ENCODE measurements around the gene AGPAT1. TPM values are rescaled to one million over a fixed set of nuclear protein-coding genes. Genes with fewer than 3 reads are reported as not detected.

AGPAT1 gene
- total and polyA plus RNA-seq, 2 of the 13 experiments (the other 11 are each of a cell fraction or from before 2014, with no cell fraction given), result 51.3 to 139 TPM

DNA sequence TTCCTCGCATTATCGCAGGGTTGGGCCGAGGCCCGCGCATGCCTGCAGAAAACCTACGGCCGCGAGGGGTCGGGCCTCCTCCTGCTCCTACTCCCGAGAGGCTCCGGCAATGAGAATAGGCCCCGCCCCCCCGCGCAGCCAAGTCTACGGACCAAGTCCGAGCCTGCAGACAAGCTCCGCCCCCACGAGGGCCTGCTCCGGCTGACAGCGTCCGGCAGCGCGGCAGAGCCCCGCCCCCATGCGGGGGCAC lies 19.7 kb upstream of the AGPAT1 start (continued):
- TF ChIP-seq, protein P1, sequence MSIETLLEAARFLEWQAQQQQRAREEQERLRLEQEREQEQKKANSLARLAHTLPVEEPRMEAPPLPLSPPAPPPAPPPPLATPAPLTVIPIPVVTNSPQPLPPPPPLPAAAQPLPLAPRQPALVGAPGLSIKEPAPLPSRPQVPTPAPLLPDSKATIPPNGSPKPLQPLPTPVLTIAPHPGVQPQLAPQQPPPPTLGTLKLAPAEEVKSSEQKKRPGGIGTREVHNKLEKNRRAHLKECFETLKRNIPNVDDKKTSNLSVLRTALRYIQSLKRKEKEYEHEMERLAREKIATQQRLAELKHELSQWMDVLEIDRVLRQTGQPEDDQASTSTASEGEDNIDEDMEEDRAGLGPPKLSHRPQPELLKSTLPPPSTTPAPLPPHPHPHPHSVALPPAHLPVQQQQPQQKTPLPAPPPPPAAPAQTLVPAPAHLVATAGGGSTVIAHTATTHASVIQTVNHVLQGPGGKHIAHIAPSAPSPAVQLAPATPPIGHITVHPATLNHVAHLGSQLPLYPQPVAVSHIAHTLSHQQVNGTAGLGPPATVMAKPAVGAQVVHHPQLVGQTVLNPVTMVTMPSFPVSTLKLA (IDR thresholded peaks at IDR 0.05), result peak; percentile 88
- TF ChIP-seq TRAFD1 (CRISPR knock-in tag; IDR thresholded peaks at IDR 0.05; ENCODE audit: borderline replicate concordance) (no peak; the same call in 1 of the 2 replicates), ZKSCAN5 (CRISPR knock-in tag; IDR thresholded peaks at IDR 0.05) (peak; percentile 72), ZNF343 (CRISPR knock-in tag; IDR thresholded peaks at IDR 0.05) (no peak), IKZF4 (CRISPR knock-in tag; IDR thresholded peaks at IDR 0.05; ENCODE audit: borderline replicate concordance, low read depth, not compliant biosample characterization) (peak; percentile 29), ZHX2 (IDR thresholded peaks at IDR 0.05; ENCODE audit: low read depth) (no peak), ZHX2 (CRISPR knock-in tag; IDR thresholded peaks at IDR 0.05; ENCODE audit: borderline replicate concordance) (no peak), MXD4 (CRISPR knock-in tag; IDR thresholded peaks at IDR 0.05) (no peak; the same call in 1 of the 2 replicates), ZNF430 (CRISPR knock-in tag; IDR thresholded peaks at IDR 0.05) (no peak), SP2 (CRISPR knock-in tag; IDR thresholded peaks at IDR 0.05) (peak; percentile 69), MED13 (CRISPR knock-in tag; IDR thresholded peaks at IDR 0.05) (no peak), SNAI1 (CRISPR knock-in tag; IDR thresholded peaks at IDR 0.05; ENCODE audit: borderline replicate concordance) (no peak), FOXA1 (IDR thresholded peaks at IDR 0.05) (no peak), FOXA1 (CRISPR knock-in tag; IDR thresholded peaks at IDR 0.05) (no peak), ZNF841 (CRISPR knock-in tag; IDR thresholded peaks at IDR 0.05; ENCODE audit: borderline replicate concordance) (no peak), ATF6 (CRISPR knock-in tag; conservative IDR thresholded peaks at IDR 0.05) (no peak)
- TF ChIP-seq, protein P2, sequence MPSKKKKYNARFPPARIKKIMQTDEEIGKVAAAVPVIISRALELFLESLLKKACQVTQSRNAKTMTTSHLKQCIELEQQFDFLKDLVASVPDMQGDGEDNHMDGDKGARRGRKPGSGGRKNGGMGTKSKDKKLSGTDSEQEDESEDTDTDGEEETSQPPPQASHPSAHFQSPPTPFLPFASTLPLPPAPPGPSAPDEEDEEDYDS (CRISPR knock-in tag; IDR thresholded peaks at IDR 0.05), result peak; percentile 76; the same call in 1 of the 2 replicates
- TF ChIP-seq, protein P3, sequence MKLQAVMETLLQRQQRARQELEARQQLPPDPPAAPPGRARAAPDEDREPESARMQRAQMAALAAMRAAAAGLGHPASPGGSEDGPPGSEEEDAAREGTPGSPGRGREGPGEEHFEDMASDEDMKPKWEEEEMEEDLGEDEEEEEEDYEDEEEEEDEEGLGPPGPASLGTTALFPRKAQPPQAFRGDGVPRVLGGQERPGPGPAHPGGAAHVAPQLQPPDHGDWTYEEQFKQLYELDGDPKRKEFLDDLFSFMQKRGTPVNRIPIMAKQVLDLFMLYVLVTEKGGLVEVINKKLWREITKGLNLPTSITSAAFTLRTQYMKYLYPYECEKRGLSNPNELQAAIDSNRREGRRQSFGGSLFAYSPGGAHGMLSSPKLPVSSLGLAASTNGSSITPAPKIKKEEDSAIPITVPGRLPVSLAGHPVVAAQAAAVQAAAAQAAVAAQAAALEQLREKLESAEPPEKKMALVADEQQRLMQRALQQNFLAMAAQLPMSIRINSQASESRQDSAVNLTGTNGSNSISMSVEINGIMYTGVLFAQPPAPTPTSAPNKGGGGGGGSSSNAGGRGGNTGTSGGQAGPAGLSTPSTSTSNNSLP (IDR thresholded peaks at IDR 0.05; ENCODE audit: low read depth, low read length), result peak; percentile 17; the same call in 1 of the 2 replicates
